Measurements from ENCODE around the gene TSN.
"Not testable (repeated sequence)": the region's sequence is repeated elsewhere in the genome, so short reads cannot be mapped to it uniquely, and the experiment has no call there.

The TSN gene

GRCh38 chr2:121731366-121731765, 24.1 kb upstream of the TSN start:
- no peak overlapping the region for H3K4me3 ChIP-seq (ENCODE audit: low read length)
- no peak for TF ChIP-seq ZNF274 (IDR thresholded peaks at IDR 0.05; ENCODE audit: low read depth, low read length)

- H3K4me3 ChIP-seq (ENCODE audit: low read length): not testable (repeated sequence)
Measured at GRCh38 chr2:121734544-121734943, 20.9 kb upstream of the TSN start.

DNA sequence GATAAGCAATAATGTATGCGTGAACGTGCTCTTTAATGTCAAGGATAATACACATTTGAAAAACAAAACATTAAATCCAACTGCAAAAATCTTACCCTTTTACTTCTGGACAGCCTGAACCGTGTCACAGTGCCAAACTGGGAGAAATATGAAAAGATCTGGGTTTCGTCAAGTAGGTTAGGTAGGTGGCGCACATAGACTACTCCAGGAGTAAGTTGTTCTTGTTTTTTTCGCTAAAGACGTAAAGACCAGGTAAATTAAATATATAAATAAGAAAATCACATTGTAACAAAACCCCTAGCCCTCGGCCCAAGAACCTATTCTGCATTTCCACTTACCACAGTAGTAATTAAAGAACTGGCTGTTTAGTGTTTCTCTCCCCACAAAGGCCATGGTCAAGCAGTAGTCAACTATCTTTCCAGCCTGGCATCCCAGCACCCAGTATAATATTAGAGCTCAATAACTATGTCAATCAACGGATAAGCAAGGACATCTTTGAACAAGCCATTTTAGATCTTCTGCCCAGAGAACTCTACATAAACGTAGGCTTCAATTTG, 19.9 kb upstream of the TSN start:
- H3K4me3 ChIP-seq (ENCODE audit: low read length): peak overlapping the region; percentile 89
- TF ChIP-seq ZNF274 (IDR thresholded peaks at IDR 0.05; ENCODE audit: low read depth, low read length): no peak

GRCh38 chr2:121736140-121736461, 19.4 kb upstream of the TSN start:
- no peak for TF ChIP-seq ZNF274 (IDR thresholded peaks at IDR 0.05; ENCODE audit: low read depth, low read length)
- peak overlapping the region; percentile 89 for H3K4me3 ChIP-seq (ENCODE audit: low read length)

DNA sequence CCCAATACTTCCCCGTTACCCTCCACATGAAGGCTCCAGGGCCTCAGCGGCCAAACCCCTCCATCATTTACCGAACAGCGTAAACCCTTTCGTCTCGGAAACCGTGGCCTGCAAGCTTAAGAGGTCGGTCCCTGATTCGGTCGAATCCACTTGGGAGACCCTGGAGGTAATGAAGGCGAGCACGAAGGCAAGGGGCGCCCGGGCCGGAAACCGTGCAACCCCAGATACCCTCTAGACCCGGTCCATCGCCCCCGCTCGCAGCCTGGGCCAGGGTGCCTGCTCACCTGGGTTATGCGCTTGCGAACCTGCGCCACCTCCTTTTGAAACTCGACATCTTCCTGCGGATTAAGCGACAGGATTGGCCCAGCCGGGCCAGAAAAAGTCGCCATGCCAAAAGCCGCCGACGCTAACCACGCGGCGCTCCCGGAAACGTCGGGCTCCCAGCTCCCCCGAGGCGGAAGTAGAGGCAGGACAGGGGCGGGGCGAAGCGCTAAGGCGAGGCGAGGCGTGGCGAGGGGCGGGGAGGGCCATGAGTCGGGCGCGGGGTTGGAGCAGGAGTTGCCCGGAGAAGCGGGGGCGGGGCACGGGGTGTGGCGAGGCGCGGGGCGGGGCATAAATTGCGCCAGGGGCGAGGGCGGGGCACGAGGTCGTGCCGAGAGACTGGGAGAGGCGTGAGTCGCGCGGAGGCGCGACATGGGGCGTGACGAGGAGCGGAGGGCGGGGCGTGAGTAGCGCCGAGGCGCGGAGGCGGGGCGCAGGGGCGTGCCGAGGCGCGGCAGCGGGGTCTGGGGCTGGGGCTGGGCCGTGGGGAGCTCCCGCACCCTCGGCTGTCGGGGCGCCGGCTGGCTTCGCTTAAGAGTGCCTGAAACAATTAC, 18.8 kb upstream of the TSN start, which contains the start of gene NIFK:
Gene NIFK, minus strand, starts transcription at position 414 of the 875 bp plus-strand sequence. Its CDS starts 25 bp downstream, at position 389.
- H3K4me3 ChIP-seq (ENCODE audit: low read length): peak within 1 kb of the TSS; percentile 89
- no peak for TF ChIP-seq ZNF274 (IDR thresholded peaks at IDR 0.05; ENCODE audit: low read depth, low read length)

- H3K4me3 ChIP-seq (ENCODE audit: low read length): no peak overlapping the region
- no peak for TF ChIP-seq ZNF274 (IDR thresholded peaks at IDR 0.05; ENCODE audit: low read depth, low read length)
Measured at GRCh38 chr2:121740973-121741372, 14.5 kb upstream of the TSN start.

GRCh38 chr2:121741450-121741849, 14.0 kb upstream of the TSN start:
- H3K4me3 ChIP-seq (ENCODE audit: low read length): no peak overlapping the region
- TF ChIP-seq ZNF274 (IDR thresholded peaks at IDR 0.05; ENCODE audit: low read depth, low read length): no peak

- TF ChIP-seq ZNF274 (IDR thresholded peaks at IDR 0.05; ENCODE audit: low read depth, low read length): no peak
- H3K4me3 ChIP-seq (ENCODE audit: low read length): no peak overlapping the region
Measured at GRCh38 chr2:121746071-121746578, 9.3 kb upstream of the TSN start.

GRCh38 chr2:121748202-121748601, 7.2 kb upstream of the TSN start:
- no peak for TF ChIP-seq ZNF274 (IDR thresholded peaks at IDR 0.05; ENCODE audit: low read depth, low read length)

DNA sequence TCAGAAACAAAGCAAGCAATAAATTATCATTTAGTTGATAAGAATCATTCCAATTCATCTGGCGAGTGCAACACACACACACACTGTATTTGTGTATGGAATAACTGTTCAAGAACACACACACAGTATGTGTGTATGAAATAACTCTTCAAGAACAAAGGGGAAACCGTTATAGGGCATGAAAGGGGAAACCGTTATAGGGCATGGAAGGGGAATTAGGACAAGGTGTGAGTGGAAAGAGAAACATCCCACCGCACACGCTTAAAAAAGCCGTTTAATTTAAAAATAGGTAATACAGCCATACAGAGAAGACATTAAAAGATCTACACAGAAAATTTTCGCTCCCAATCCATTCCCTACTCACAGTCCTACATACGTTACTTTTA, 607 bp upstream of the TSN start:
- TF ChIP-seq ZNF274 (IDR thresholded peaks at IDR 0.05; ENCODE audit: low read depth, low read length): no peak

More at GRCh38 chr2:121748202-121748601, 7.2 kb upstream of the TSN start:
- no peak overlapping the region for H3K4me3 ChIP-seq (ENCODE audit: low read length)

GRCh38 chr2:121764681-121765228, 9.3 kb downstream of the TSN start:
- no peak for TF ChIP-seq ZNF274 (IDR thresholded peaks at IDR 0.05; ENCODE audit: low read depth, low read length)
- H3K4me3 ChIP-seq (ENCODE audit: low read length): no peak overlapping the region

More for the DNA sequence above, 607 bp upstream of the TSN start:
- peak overlapping the region; percentile 67 for H3K4me3 ChIP-seq (ENCODE audit: low read length)

GRCh38 chr2:121766624-121767023, 11.2 kb downstream of the TSN start:
- no peak for TF ChIP-seq ZNF274 (IDR thresholded peaks at IDR 0.05; ENCODE audit: low read depth, low read length)
- H3K4me3 ChIP-seq (ENCODE audit: low read length): no peak overlapping the region

GRCh38 chr2:121768143-121768755, 12.8 kb downstream of the TSN start:
- H3K4me3 ChIP-seq (ENCODE audit: low read length): no peak overlapping the region
- TF ChIP-seq ZNF274 (IDR thresholded peaks at IDR 0.05; ENCODE audit: low read depth, low read length): no peak

DNA sequence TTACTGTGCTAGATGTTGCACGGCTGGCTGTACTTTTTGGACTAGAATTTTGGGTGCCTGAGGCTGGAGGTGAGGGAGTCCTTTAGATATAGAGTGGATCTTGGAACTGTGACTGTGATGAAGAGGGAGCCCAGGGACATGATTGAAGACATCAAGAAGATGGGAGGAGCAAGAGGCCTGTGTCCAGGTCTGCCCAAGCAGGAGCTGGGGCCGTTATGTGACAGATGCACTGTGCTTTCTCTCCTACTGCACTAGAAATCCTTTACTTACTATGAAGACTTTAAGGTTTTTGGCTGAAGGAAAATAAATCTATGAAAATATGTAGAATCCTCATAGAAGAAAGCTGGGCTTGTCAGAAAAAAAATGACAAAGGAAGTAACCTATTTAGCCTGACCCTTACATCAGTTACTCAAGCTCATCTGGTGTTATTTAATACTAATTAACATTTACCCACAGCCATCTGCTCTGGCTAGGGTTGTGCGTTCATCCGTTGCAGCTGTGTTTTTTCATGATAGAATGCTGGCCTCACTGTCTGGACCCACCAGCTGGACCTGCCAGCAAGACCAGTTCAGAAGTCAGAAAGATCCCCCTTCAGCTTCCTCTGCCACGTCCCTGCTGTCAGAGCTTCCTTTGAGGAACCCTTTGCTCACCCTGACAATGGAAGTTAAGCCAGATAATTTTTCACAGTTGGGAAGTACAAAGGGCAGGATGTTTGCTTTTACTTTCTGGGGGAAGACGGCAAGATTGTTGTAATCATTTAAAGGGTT, 16.7 kb downstream of the TSN start:
- H3K4me3 ChIP-seq (ENCODE audit: low read length): no peak overlapping the region
- TF ChIP-seq ZNF274 (IDR thresholded peaks at IDR 0.05; ENCODE audit: low read depth, low read length): no peak
